Body of pancreas (tissue), 4 donors: Measurements from ENCODE around the gene SGO1. TPM values are rescaled to one million over a fixed set of nuclear protein-coding genes. Genes with fewer than 3 reads are reported as not detected.

ENCODE experiments used
- ATAC-seq: fragments of 150-250 bp; one replicate; pipeline ENCODE4 v1.9.1; 2016
- DNase-seq, 4 donors: peaks; one replicate each; pipeline ENCODE4 v3.0.0-alpha.2; 2019
- H3K27ac ChIP-seq, 4 donors: fragments of 200-600 bp; sonication (generic); 1 replicate in 3 of 4; 2 replicates in 1 of 4; pipeline versions ENCODE4 v1.5.1 to v1.6.1; 2016 to 2019; ENCODE audit warnings: mild to moderate bottlenecking in 1 of 4, mixed read lengths in 1 of 4, moderate library complexity in 1 of 4
- H3K27me3 ChIP-seq, 2 donors: fragments of 200-600 bp; sonication (generic); one replicate each; pipeline ENCODE4 v1.6.0; 2016; ENCODE audit warnings: mild to moderate bottlenecking in 1 of 2
- H3K36me3 ChIP-seq, 2 donors: fragments of 200-600 bp; sonication (generic); replicated peaks in 1 of 2; 2 replicates each; pipeline ENCODE4 v1.5.1; 2016; ENCODE audit warnings: low read depth in 2 of 2; ENCODE audit not compliant: insufficient read depth in 1 of 2
- H3K4me1 ChIP-seq: fragments of 200-600 bp; sonication (generic); one replicate; pipeline ENCODE4 v1.6.0; 2016
- H3K4me3 ChIP-seq, 2 donors: fragments of 200-600 bp; sonication (generic); 1 replicate in 1 of 2; 2 replicates in 1 of 2; pipeline ENCODE4 v1.5.1; 2016 to 2019
- H3K9me3 ChIP-seq, 3 donors: fragments of 200-600 bp; sonication (generic); 1 replicate in 2 of 3; 2 replicates in 1 of 3; pipeline ENCODE4 v1.5.1; 2016
- POLR2A ChIP-seq, 3 donors: fragments of 450-650 bp; IDR thresholded peaks; one replicate each; pipeline ENCODE4 v1.6.1; 2016; ENCODE audit warnings: antibody characterized with exemption in 3 of 3, mild to moderate bottlenecking in 2 of 3
- WGBS, 2 donors: methylation state at CpG; one replicate each; pipeline ENCODE4 v1.1.5; 2017; 5-methylcytosine and 5-hydroxymethylcytosine counted together
- intact Hi-C: fragments of 100-400 bp; cut with DNase I; formaldehyde crosslinking; loops from one replicate; pipeline ENCODE4 v1.15.1; 2023
- total RNA-seq, 2 donors: library from RNA; depleted of rRNA; stranded (reverse); fragments of >200 nt; gene quantifications; one replicate each; pipeline ENCODE4 v1.1.0, GENCODE V29; 2016
- TF ChIP-seq, protein P1 (sequence below), 7 experiments: fragments of 450-650 bp in 4 of 7; fragments of 200-600 bp in 3 of 7; sonication (generic) in 3 of 7; IDR thresholded peaks; one replicate each; pipeline ENCODE4 v1.5.1; 2016 to 2019; ENCODE audit warnings: antibody characterized with exemption in 7 of 7

Gene SGO1
- total RNA-seq, 2 donors from 2014 or later, result 2.0 TPM; not detected in 1

DNA sequence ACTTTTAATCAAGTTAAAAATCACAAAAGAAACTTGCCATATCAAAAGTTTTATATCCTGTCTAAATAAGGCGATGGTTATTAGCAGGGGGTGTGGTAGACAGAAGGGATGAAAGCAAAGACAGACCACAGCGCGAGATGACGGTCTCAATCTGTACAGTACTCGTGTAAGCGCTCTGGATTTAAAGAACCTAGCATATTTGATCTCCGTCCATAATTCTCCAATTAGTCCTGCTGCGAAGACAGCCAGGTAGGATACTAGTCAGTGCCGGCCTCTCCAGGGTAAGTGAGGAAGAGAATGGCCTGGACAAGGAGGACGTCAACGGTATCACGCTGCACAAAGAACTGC lies 701 bp downstream of the SGO1 start:
- Histone ChIP-seq H3K27me3 (no peaks in the 10 kb centered on the region), H3K4me3 (peak overlapping the region in 1 of 2 donors; percentile 44), H3K27ac (no peak overlapping the region), H3K36me3 (no peaks in the 10 kb centered on the region), H3K9me3 (no peaks in the 10 kb centered on the region), H3K4me1 (peaks cover 29% of the 10 kb centered on the region)
- intact Hi-C loops, result no loop called here
- DNase-seq (no peak), ATAC-seq (no peak)
- WGBS, 2 donors, result 12 to 14% methylated on average over 12 of the region's 12 CpGs
- TF ChIP-seq, protein P1, sequence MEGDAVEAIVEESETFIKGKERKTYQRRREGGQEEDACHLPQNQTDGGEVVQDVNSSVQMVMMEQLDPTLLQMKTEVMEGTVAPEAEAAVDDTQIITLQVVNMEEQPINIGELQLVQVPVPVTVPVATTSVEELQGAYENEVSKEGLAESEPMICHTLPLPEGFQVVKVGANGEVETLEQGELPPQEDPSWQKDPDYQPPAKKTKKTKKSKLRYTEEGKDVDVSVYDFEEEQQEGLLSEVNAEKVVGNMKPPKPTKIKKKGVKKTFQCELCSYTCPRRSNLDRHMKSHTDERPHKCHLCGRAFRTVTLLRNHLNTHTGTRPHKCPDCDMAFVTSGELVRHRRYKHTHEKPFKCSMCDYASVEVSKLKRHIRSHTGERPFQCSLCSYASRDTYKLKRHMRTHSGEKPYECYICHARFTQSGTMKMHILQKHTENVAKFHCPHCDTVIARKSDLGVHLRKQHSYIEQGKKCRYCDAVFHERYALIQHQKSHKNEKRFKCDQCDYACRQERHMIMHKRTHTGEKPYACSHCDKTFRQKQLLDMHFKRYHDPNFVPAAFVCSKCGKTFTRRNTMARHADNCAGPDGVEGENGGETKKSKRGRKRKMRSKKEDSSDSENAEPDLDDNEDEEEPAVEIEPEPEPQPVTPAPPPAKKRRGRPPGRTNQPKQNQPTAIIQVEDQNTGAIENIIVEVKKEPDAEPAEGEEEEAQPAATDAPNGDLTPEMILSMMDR (IDR thresholded peaks at IDR 0.05), result no peak
- TF ChIP-seq POLR2A (IDR thresholded peaks at IDR 0.05), result no peak

DNA sequence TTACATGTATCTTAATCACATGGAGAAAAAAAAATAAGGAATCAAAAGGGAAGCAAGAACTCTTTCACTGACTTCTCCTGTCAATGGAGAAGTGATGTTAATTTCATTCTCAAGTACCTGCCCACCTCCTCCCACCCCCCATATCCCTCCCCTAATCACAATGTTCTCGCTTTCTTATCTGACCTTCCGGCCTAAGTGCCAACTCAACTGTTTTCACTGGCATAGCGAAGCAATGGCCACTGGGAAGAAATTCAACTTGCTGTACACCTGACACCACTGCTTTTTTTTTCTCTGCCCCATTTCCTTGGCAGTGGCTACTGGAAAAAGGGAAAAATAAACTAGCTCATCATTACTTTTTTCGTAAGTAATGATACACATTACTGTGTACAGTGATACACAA lies 3.8 kb downstream of the SGO1 start:
- Histone ChIP-seq H3K9me3 (no peaks in the 10 kb centered on the region), H3K36me3 (no peaks in the 10 kb centered on the region), H3K27ac (peak overlapping the region in 3 of 4 donors; percentile 39 to 69 (median 58)), H3K4me1 (peaks cover 19% of the 10 kb centered on the region), H3K4me3 (no peak overlapping the region), H3K27me3 (no peaks in the 10 kb centered on the region)
- WGBS, 2 donors, result 41 to 53% methylated on average over 4 of the region's 4 CpGs
- intact Hi-C loops, result no loop called here
- ATAC-seq (peak; percentile 47), DNase-seq (peak; percentile 52 to 85 (median 78))
- TF ChIP-seq, protein P1 (IDR thresholded peaks at IDR 0.05), result no peak

DNA sequence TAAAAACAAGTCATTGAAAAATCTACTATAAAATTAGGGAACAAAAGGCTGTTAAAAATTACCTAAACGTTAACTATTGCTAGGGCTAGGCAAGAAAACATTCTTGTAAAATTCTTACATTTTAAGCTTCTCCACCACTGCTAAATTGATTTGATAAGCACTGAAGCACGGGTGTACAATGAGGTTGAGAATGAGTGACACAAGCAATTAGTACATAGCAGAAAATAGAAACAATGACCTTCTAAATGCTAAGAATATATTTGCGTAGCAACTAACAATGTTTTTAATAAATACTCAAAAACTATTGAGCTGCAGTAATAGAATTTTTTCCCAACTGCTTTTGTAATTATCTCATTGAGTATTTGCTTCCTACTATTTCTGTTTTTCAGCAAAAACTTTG lies 4.7 kb downstream of the SGO1 start:
- DNase-seq (no peak), ATAC-seq (no peak)
- Histone ChIP-seq H3K27ac (peak overlapping the region in 1 of 4 donors; percentile 69), H3K4me3 (no peak overlapping the region), H3K36me3 (no peaks in the 10 kb centered on the region), H3K9me3 (no peaks in the 10 kb centered on the region), H3K27me3 (no peaks in the 10 kb centered on the region), H3K4me1 (peaks cover 17% of the 10 kb centered on the region)
- TF ChIP-seq, protein P1 (IDR thresholded peaks at IDR 0.05), result no peak
- TF ChIP-seq POLR2A (IDR thresholded peaks at IDR 0.05), result no peak
- 46 to 49% methylated on average over 3 of the region's 3 CpGs for WGBS, 2 donors
- intact Hi-C loops, result no loop called here

DNA sequence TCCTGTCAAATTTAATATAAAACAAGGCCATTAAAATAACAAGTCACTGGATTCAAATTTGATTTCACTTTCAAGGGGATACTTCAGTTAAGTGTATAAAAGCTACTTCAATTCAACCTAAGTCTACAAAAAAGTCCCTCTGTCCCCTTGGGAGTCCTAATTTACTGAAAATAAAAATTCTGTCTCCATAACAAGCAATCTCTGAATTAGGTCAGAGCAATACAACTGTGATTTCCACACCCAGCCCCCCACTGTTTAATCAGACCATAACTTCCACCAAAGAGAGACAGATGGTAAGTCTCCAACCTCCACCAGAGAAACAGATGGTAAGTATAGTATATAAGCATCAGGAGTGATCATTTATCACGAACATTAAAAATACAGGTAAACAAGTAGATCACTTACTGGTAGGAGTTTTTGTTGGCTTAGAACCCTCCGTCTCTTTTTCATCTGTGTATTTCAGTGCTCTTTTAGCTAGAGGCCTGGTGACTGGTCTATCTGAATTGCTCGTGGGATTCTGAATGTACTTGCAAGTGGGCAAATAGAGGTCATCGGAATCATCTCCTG lies 12.1 kb downstream of the SGO1 start:
- 88 to 98% methylated on average over 4 of the region's 4 CpGs for WGBS, 2 donors
- Histone ChIP-seq H3K36me3 (no peaks in the 10 kb centered on the region), H3K9me3 (no peaks in the 10 kb centered on the region), H3K4me3 (no peak overlapping the region), H3K27ac (no peak overlapping the region), H3K27me3 (no peaks in the 10 kb centered on the region), H3K4me1 (no peaks in the 10 kb centered on the region)
- intact Hi-C loops, result no loop called here
- TF ChIP-seq POLR2A (IDR thresholded peaks at IDR 0.05), result no peak
- TF ChIP-seq, protein P1 (IDR thresholded peaks at IDR 0.05), result no peak
- ATAC-seq (no peak), DNase-seq (no peak)

DNA sequence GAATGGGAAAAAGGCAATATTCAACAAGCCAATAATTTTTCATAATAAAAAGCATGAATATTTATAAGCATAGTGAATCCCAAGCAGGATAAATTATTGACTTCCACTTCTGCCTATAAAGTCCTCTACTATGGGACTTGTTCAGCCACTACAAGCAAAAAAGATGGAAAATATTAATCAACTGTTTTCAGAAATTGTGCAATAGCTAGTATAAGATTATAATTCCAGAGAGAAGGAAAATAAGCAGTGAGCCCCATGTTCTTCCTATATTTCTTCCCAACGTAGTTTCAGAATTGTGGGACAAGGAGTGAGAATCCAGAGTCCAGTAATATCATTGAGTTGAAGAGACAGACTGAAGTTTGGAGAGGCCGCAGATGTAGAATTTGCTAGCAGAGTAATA lies 24.3 kb downstream of the SGO1 start:
- Histone ChIP-seq H3K36me3 (no peaks in the 10 kb centered on the region), H3K27ac (no peak overlapping the region), H3K4me1 (peaks cover 4% of the 10 kb centered on the region), H3K27me3 (no peaks in the 10 kb centered on the region), H3K4me3 (no peak overlapping the region), H3K9me3 (no peaks in the 10 kb centered on the region)
- intact Hi-C loops, result no loop called here
- ATAC-seq, result no peak
- 90 to 93% methylated on average over 2 of the region's 2 CpGs for WGBS, 2 donors
- no peak for TF ChIP-seq POLR2A (IDR thresholded peaks at IDR 0.05)
- TF ChIP-seq, protein P1 (IDR thresholded peaks at IDR 0.05), result no peak
- DNase-seq, result no peak
